Thoracic aorta (tissue), 2 donors: Measurements from ENCODE around the gene OR8B8. TPM values are rescaled to one million over a fixed set of nuclear protein-coding genes. Genes with fewer than 3 reads are reported as not detected.
A peak's percentile ranks its signal among the peaks of the same experiment; 100 is the strongest.

Experiments
- ATAC-seq: fragments of 150-250 bp; one replicate; pipeline ENCODE4 v1.8.0; 2017; ENCODE audit warnings: low read depth; ENCODE audit not compliant: insufficient number of reproducible peaks, low FRiP score
- DNase-seq: peaks from one replicate; pipeline ENCODE4 v3.0.0-alpha.2; 2020; ENCODE audit warnings: low spot score
- H3K27ac ChIP-seq, 2 donors: fragments of 200-600 bp; sonication (generic); 1 replicate in 1 of 2; 2 replicates in 1 of 2; pipeline ENCODE4 v1.5.1; 2016; ENCODE audit warnings: mild to moderate bottlenecking in 2 of 2, moderate library complexity in 2 of 2
- H3K27me3 ChIP-seq: fragments of 200-600 bp; sonication (generic); replicated peaks from 2 replicates; pipeline ENCODE4 v1.6.0; 2016; ENCODE audit warnings: mild to moderate bottlenecking; ENCODE audit not compliant: insufficient read depth
- H3K36me3 ChIP-seq: fragments of 200-600 bp; sonication (generic); one replicate; pipeline ENCODE4 v1.5.1; 2016
- H3K4me1 ChIP-seq, 2 donors: fragments of 200-600 bp; sonication (generic); 1 replicate in 1 of 2; 2 replicates in 1 of 2; pipeline versions ENCODE4 v1.5.1 to v1.6.0; 2016; ENCODE audit warnings: low read depth in 2 of 2, mild to moderate bottlenecking in 1 of 2; ENCODE audit not compliant: control insufficient read depth in 1 of 2
- H3K4me3 ChIP-seq: fragments of 200-600 bp; sonication (generic); 2 replicates; pipeline ENCODE4 v1.5.1; 2016; ENCODE audit warnings: mild to moderate bottlenecking
- H3K9me3 ChIP-seq: fragments of 200-600 bp; sonication (generic); 2 replicates; pipeline ENCODE4 v1.5.1; 2016
- CTCF ChIP-seq: fragments of 200-600 bp; sonication (generic); IDR thresholded peaks from one replicate; pipeline ENCODE4 v1.5.1; 2019; ENCODE audit warnings: antibody characterized with exemption
- total RNA-seq, 2 donors: library from RNA; depleted of rRNA; stranded (reverse); fragments of >200 nt; gene quantifications; one replicate each; pipeline versions ENCODE4 v1.1.0 to v1.2.3, GENCODE V29; 2016

Gene OR8B8
- total RNA-seq, 2 donors from 2014 or later, result not detected

- Histone ChIP-seq H3K27me3 (no peaks in the 10 kb centered on the region), H3K27ac (no peak overlapping the region), H3K4me1 (no peaks in the 10 kb centered on the region), H3K9me3 (no peaks in the 10 kb centered on the region), H3K4me3 (peak overlapping the region; percentile 35), H3K36me3 (no peaks in the 10 kb centered on the region)
- ATAC-seq (no peak), DNase-seq (no peak)
- TF ChIP-seq CTCF, result no peak
Measured at GRCh38 chr11:124481365-124482323, 36.1 kb upstream of the OR8B8 start.

- Histone ChIP-seq H3K36me3 (no peaks in the 10 kb centered on the region), H3K4me1 (no peaks in the 10 kb centered on the region), H3K9me3 (no peaks in the 10 kb centered on the region), H3K27ac (no peak overlapping the region), H3K4me3 (no peak overlapping the region), H3K27me3 (no peaks in the 10 kb centered on the region)
- no peak for ATAC-seq
- no peak for TF ChIP-seq CTCF
- no peak for DNase-seq
Measured at GRCh38 chr11:124479561-124479960, 34.1 kb upstream of the OR8B8 start.

GRCh38 chr11:124475265-124475664 lies 29.8 kb upstream of the OR8B8 start:
- H3K36me3 ChIP-seq, result no peaks in the 10 kb centered on the region
- DNase-seq, result no peak
- H3K4me1 ChIP-seq, result no peaks in the 10 kb centered on the region
- no peaks in the 10 kb centered on the region for H3K27me3 ChIP-seq
- TF ChIP-seq CTCF, result no peak
- no peak for ATAC-seq
- H3K4me3 ChIP-seq, result no peak overlapping the region
- no peaks in the 10 kb centered on the region for H3K9me3 ChIP-seq
- no peak overlapping the region for H3K27ac ChIP-seq

DNA sequence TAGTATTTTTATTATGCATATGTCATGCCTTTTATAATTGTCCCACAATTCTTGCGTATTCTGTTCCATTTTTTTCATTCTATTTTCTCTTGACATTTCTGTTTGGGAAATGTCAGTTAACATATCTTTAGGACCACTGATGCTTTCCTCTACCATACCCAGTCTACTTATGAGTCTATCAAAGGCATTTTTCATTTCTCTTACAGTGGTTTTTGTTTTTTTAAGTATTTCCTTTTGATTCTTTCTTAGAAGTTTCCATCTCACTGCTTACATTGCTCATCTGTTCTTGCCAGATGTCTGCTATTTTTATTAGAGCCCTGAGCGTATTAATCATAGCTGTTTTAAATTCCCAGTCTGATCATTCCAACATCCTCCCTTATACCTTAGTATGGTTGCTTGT lies 29.3 kb upstream of the OR8B8 start:
- Histone ChIP-seq H3K27ac (no peak overlapping the region), H3K9me3 (no peaks in the 10 kb centered on the region), H3K4me3 (no peak overlapping the region), H3K36me3 (no peaks in the 10 kb centered on the region), H3K27me3 (no peaks in the 10 kb centered on the region), H3K4me1 (no peaks in the 10 kb centered on the region)
- DNase-seq (no peak), ATAC-seq (no peak)
- no peak for TF ChIP-seq CTCF

GRCh38 chr11:124474079-124474478 lies 28.6 kb upstream of the OR8B8 start:
- no peak overlapping the region for H3K27ac ChIP-seq
- ATAC-seq, result no peak
- no peak for TF ChIP-seq CTCF

More at GRCh38 chr11:124474079-124474478, 28.6 kb upstream of the OR8B8 start:
- no peaks in the 10 kb centered on the region for H3K36me3 ChIP-seq
- no peak overlapping the region for H3K4me3 ChIP-seq
- H3K27me3 ChIP-seq, result no peaks in the 10 kb centered on the region
- no peaks in the 10 kb centered on the region for H3K9me3 ChIP-seq
- H3K4me1 ChIP-seq, result no peaks in the 10 kb centered on the region
- no peak for DNase-seq
